ENCODE results near the gene MAEL.
"Not testable (repeated sequence)": the region's sequence is repeated elsewhere in the genome, so short reads cannot be mapped to it uniquely, and the experiment has no call there.

MAEL gene

DNA sequence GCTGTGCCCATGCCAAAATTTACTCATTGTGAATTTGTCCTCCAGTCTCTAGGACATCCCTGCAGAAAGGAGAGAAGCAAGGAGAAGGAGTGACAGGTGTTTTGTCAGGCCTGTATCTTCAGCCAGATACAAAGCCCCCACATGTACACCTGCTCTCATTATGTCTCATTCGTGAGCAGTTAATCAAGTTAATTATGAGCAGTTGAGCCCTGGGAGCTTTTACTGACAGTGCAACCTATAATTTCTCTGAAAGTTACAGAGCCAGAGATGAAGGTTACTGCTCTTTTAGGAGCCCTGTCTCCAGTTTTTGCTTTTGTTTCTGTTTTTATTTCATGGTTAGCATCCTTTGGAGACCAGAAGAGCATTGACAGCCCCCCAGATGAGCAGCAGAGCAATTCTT, 8.7 kb upstream of the MAEL start:
- no peak for DNase-seq

DNA sequence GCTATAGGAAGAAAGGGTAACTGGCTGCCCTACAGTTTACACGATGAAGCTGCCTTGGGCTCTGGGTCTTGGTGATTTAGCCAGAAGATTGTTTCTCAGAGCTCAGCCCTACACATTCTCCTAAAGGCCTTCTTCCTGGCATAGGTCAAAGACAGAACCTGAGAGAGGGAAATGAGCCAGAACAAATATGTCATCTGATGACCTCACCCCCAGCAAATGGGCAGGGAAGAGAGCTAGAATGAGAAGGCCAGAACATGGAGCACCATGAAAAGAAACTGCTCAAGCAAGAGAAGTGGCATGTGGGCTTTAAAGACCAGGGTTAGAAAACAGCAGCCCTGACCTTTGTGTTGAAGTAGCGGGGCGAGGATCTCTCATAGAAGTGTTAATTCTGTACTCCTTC, 8.3 kb upstream of the MAEL start:
- DNase-seq, result no peak

DNA sequence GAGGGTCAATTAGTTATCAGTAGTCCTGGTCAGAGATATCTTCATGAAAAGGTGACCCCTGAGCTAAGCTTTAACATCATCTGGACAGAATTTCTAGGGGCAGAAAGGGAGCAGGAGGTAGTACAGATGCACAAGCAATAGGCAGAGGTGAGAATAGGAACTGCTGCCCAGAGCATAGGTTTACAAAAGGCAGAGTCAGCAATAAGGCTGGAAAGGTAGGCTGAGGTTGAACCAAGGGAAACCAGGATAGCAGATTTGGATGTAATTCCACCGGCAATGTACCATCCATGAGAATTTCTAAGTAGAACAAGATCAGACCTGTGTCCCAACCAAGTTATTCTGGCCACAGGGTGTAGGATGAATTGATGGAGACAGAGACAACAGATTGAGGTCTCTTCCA, 7.5 kb upstream of the MAEL start:
- no peak for DNase-seq

DNA sequence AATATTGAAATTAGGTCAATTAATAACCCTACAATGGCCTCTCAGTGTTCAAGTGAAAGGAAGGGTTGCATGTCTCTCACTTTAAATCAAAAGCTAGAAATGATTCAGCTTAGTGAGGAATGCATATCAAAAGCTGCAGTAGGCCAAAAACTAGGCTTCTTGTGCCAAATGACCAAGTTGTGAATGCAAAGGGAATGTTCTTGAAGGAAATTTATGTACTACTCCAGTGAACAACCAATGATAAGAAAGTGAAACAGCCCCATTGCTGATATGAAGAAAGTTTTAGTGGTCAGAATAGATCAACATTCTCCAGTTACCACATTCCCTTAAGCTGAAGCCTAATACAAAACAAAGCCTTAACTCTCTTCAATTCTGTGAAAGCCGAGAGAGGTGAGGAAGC, 10.0 kb downstream of the MAEL start:
- no peak for DNase-seq

DNA sequence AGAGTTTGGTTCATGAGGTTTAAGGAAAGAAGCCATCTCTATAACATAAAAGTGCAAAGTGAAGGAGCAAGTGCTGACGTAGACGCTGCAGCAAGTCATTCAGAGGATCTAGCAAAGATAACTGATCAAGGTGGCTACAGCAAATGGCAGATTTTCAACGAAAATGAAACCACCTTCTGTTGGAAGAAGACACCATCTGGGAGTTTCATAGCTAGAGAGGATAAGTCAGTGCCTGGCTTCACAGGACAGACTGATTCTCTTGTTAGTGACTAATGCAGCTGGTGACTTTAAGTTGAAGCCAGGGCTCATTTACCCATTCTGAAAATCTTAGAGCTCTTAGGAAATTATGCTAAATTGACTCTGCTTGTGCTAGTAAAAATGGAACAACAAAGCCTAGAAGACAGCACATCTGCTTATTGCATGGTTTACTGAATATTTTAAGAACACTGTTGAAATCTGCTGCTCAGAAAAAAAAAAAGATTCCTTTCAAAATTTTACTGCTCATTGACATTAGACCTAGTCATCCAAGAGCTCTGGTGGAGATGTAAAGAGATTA, 10.5 kb downstream of the MAEL start:
- no peak for DNase-seq

DNA sequence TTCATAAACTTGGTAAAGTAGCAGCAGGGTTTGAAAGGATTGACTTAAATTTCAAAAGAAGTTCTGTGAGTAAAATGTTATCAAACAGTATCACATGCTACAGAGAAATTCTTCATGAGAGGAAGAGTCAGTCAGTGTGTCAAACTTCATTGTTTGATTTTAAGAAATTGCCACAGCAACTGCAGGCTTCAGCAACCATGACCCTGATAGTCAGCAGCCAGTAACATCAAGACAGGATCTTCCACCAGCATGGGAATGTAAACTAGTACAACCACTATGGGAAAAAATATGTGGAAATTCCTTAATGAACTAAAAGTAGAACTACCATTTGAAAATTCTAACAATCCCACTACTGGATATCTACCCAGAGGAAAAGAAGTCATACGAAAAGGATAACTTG, 11.5 kb downstream of the MAEL start:
- no peak for DNase-seq

DNA sequence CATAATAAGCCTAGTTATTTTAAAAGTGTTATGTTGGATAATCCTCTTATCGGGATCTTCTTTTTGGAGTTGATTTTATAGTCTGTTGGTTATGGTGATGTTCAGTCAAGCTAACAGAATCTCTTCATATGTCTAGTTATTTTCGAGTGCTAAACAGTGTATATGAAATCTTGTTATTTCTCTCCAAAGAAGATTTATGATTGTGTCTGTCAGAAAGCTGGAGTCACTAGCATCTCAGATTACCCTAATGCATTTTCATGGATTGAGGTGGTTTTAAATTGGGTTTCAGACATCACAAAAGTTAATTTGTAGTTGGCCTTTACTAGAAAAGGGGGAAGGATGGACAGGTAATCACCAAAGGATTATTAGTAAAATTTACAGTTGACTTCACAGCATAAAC, 13.3 kb downstream of the MAEL start:
- DNase-seq, result no peak

DNA sequence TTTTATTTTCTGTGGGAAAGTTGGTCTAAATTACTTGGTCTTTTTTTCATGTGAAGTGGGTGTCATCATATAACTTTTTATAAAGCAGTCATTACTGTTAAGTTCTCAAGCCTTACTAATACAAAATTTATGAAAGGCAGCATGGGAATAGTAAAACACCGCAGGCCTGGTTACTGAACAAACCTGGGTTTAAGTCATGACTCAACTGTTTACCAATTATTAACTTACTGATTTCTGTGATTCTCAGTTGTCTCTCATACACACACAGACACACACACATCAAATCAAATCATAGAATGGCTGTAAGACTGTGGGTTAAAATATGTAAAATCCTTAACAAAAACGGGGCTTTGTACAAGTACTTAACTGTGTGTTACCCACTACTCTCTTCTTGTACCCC, 14.6 kb downstream of the MAEL start:
- no peak for DNase-seq

DNA sequence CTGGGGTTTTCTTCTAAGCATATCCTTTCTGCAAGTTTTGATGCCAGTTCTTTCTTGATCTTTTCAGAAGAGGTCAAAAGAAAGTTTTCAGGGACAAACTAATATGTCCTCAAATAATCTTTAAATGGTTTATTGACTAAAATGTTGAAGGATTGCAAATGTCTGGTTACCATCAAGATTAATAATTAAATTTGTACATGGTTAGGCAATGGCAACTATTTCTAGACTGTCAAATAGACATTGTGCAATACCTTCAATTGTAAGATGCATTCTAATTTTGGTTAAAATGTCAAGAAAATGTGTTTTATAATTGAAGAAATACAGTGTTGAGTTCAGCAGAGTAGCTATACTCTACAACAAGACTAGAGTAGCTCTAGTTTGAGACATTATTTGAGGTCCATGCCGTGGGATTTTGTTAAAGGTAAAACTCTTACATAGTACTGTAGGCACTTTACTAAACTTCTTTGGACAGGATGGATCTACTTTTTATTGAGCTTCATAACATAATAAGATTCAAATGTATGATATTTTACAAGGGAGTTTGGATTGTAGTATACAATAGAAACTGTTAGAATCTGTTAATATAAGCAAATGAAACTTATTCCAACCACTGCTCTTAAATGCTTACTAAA, 22.6 kb downstream of the MAEL start:
- no peak for DNase-seq

DNA sequence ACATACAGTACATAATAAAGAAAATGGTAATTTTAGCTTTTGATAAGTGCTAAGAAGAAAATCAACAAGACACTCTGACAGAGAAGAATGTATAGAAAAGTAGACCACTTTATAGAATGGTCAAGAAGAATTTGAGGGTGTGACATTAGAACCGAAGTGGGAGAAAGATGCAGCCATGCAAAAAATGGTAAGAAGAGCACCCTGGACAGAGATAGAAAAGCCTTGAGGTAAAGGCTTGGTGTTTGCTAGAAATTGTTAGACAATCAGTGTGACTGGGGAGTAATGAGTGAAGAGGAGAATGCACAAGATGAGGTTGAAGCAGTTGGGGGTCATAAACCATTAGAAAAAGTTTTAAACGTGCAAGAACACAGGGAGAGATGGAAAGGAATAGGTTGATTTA, 23.5 kb downstream of the MAEL start:
- DNase-seq, result no peak

DNA sequence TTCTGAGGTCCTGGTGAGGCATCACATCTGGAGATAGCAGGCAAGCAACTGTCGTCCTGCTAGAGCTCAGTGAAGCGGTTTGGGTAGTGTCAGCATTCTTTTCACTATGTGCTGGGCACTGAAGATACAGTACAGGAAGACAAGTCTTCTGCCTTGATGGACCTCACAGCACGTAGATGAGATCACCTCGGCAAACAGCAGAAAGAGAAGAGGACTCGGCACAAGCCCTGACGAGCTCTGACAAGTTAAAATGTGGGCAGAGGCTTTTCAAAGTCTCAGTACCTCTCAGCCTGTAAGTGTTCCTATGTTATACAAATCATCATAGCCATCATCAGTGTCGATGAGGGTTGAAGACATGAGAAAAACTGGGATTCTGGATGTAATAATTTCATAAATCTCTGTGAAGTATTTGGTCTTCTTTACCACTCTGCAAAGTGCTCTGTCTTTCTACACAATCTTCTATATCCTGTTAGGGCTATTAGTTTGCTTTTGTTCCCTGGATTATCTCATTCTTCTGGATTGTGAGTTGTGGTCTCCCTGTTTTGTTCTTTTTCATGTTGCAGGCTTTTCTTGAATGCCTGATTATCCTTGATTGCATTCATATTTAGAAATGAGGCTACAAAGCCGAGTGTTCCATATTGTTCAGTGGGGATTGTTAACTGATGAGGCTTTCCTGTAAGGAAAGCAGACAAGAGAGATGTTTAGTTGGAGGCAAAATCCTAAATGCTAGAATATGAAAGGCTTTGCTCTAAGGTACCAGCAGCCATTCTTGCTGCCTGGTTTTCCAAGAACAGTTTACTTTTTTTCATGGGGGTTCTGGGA, 24.2 kb downstream of the MAEL start:
- DNase-seq, result no peak

DNA sequence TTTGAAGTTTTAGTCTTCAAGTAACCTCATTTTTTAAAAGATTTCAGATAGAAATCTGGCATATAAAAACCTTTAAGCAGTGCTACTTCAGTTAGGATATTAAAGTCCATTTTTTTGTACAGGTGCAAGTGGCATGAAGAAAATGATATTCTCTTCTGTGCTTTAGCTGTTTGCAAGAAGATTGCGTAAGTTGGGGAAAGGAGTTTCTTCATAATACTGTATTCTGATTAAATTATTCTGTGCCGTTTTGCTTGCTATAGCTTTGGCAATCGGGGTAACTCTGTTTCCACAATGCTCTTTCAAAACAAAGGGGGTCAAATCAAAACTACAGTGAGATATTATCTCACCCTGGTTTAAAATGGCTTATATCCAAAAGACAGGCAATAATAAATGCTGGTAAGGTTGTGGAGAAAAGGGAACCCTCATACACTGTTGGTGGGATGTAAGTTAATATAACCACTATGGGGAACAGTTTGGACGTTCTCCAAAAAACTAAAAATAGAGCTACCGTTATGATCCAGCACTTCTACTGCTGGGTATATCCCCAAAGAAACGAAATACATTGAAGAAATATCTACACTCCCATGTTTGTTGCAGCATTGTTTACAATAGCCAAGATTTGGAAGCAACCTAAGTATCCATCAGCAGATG, 27.1 kb downstream of the MAEL start:
- DNase-seq, result no peak

DNA sequence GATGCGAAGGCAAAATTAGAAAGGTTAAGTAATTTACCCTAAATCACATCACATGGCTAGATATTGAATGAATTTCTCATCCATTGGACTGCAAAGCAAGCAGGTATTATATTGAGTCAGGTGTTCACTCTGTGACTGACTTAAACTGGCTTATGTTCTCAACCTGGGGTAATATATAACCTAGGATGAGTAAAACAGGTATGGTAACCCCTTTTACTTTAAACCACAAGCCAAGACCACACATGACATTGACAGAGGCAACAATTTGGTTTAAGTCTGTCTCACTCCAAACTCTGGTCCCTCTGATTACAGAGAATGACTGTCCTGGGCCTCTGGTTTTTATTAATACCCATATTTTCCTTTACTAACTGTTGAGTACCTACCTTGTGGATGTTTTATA, 33.3 kb downstream of the MAEL start:
- DNase-seq, result no peak

DNA sequence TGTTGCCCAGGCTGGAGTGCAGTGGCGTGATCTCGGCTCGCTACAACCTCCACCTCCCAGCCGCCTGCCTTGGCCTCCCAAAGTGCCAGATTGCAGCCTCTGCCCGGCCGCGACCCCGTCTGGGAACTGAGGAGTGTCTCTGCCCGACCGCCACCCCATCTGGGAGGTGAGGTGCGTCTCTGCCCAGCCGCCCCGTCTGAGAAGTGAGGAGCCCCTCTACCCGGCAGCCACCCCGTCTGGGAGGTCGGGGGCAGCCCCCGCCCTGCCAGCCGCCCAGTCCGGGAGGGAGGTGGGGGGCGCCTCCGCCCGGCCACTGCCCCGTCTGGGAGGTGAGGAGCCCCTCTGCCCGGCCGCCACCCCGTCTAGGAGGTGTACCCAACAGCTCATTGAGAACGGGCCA, 40.5 kb downstream of the MAEL start:
- DNase-seq, result not testable (repeated sequence)

DNA sequence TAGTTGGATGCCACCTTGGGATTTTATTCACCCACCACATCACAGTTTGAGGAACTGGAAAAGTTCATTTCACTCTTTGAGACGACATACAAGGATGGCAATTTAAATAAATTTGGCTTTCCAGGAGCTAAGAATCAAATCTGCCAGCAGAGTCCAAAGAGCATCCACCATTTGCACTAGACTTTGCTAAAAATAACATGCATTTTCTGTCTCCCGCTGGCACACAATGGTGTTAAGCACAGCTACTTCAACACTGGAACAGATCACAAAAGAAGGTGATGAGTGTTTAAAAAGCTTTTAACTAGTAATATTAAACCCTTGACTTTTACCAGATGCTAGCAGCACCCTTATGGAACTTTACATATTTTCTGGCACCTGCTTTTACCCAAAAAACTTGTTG, 44.6 kb downstream of the MAEL start:
- DNase-seq, result no peak

DNA sequence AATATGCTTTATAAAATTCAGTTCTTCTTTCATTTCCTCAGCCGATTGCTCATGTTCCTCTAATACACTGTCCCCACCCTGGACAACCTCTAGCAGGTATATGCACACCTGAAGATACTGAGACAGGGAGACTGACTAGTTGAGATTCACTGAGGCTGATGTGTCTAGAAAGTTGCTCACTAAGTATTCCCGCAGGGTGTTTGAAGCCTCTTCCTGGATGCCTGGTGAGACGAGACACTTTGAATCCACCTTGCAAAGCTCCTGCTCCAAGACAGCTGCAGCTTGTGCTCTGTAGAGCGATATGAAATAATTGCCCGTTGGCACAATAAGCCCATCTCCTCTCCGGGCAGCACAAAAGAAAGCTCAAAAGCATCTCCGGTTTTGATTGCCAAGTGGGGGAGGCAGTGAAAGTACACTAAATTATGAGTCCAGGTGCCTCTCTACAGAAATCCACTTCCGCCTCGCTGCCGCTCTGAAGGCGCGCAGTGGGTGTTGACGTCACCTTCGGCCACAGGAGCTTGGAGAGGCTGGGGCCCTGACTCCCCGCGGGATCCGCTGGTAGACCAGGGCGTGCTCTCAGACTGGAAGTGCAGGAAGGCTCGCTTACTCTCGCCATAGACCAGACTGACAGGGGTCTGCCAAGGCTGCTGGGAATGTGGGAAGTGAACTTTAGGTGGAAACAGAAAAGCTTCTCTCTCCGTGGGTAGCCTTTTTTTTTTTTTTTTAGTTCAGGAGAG, 54.8 kb downstream of the MAEL start:
- peak; percentile 59 for DNase-seq

DNA sequence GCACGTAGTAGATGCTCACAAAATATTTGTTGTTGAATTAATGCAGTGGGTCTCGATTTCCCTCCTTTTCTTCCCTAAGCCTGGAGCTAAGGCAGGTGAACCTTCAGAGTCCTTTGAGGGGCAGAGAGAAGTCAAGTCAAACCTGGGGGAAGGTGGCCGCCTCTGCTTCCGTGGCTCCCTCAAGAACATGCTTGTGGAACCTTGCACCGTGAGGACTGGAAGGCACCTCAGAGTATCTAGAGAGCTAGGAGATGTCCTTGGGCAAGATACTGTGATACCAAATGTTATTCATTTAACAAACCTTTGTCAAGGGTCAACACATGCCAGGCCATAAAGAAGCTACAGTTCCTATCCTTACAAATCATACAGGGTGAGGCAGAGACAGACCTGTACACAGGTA, 62.8 kb downstream of the MAEL start:
- DNase-seq, result no peak

DNA sequence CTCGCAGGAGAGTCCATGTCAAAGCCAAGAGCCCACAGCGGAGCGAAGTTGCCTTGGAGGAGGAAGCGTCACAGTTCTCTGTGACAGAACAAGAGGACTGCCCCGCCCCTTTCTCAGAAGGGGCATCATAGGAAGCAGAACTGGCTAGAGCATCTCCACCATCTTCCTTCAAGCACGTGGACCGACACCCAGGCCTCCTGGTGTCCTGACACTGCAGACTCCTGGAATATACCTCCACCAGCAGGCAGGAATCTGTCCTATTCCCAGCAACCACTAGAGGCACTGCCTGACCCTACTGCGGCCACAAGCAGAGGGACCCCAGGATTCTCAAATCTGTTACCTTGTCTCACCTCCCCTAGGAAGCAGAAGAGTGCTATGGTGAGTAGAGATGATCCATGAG, 63.3 kb downstream of the MAEL start:
- no peak for DNase-seq

DNA sequence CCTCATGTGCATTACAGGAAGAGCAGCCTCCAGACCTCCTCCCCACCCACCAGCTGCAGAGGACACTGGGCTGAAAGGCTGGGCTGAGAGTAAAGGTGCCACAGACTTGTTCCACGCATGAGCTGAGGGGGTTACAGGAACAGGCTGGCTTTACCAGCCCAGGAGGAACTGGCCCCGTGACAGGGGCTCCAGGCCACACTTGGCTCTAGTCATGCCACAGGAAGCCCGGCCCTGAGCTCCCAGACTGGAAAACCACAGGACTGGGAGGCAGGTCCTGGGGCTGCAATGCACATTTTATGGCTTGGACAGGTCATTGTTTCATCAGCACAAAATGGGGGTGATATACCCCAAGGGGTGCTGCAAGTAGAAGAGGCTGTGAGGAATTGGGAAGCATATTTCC, 65.5 kb downstream of the MAEL start:
- no peak for DNase-seq

DNA sequence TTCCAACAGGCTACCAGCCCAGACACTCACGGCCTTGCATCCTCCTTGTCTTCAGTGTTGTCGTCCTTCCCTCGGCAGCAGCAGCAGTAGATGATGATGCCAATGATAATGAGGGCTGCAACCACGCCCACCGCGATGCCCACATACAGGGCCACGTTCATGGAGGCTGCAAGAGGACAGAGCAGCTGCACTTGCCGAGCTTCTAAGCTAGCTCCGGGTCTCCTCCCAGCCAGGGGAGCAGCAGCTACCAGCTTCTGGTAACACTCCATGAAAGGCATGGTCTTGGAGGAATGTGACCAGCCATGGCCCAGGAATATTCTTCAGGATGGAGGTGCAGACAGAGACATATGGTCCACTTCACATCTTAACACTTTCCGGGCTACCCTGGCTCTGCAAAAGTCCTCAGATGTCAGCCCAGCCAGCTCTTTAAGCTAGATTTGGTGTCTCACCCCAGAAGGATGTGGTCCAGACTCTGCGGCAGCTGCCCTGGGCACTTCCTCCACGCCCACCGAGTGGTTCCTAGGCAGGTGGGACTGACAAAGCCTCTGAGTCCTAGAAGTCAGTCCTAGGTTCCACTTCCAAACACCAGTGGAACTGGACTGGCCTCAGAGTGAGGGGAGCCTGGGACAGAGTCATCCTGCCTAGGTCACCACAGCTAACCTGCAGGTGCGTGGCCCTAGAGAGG, 66.0 kb downstream of the MAEL start:
- no peak for DNase-seq

DNA sequence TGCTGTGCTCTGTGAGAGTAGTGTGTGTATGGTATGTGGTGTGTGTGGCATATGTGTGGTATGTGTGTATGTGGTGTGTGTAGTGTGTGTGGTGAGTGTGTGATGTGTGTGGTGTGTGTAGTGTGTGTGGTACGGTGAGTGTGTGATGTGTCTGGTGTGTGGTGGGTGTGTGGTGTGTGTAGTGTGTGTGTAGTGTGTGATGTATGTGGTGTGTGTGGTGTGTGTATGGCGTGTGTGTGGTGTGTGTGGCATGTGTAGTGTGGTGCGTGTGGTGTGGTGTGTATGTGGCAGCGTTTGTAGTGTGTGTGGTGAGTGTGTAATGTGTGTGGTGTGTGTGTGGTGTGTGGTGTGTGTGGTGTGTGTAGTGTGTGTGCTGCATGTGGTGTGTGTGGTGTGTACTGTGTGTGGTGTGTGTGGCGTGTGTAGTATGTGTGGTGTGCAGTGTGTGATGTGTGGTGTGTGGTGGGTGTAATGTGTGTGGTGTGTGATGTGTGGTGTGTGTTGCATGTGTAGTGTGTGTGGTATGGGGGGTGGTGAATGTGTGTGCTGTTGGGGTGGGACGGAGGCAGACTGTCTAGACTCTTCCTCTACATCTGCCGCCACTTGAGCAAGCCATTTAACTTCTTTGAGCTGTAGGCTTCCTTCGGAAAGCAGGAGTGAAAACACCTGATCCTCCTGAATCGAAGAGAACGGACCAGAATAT, 67.6 kb downstream of the MAEL start:
- DNase-seq, result no peak

DNA sequence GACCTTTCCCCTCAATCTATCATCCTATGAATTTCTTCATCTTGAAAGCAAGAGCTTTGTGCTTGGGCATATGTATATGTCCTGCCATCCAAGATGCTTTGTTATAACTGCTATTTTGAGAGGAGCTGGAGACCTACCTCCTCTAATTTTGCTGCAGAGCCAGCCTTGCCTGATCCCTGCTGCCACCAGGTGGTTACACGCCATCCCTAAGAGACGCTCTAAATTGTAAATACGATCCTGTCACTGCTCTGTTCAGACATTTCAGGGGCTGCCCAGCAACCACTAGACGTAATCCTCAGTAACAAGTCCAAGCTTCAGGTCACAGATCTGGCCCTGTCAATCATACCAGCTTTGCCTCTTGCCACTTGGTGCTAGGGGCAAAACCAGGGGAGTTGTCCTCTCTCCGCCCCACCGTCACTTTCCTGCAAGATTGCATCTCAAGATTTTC, 68.2 kb downstream of the MAEL start:
- DNase-seq, result no peak

All from activated CD8-positive, alpha-beta memory T cell treated with anti-CD3 and anti-CD28 coated beads, Interleukin-2, amount 50 U/mL, for 4 hours (primary cell).